GM23338 (cell line): ENCODE results near the gene CABP4.

Source experiments
- CTCF ChIP-seq, 2 experiments: fragments of 200-600 bp in 1 of 2; sonication (generic) in 1 of 2; conservative IDR thresholded peaks; 2 replicates each; pipeline versions ENCODE4 v1.5.1 to v1.6.1; 2016 to 2017; ENCODE audit warnings: antibody characterized with exemption in 2 of 2, low read depth in 2 of 2, mild to moderate bottlenecking in 2 of 2, moderate library complexity in 1 of 2
- EZH2 ChIP-seq: fragments of 200-600 bp; sonication (generic); IDR thresholded peaks from one replicate; pipeline ENCODE4 v1.8.0; 2017; ENCODE audit warnings: antibody characterized with exemption, mild to moderate bottlenecking, low read depth; ENCODE audit not compliant: unreplicated experiment
- EZH2phosphoT487 ChIP-seq: fragments of 200-600 bp; sonication (generic); IDR thresholded peaks from one replicate; pipeline ENCODE4 v1.8.1; 2018; ENCODE audit warnings: antibody characterized with exemption; ENCODE audit not compliant: unreplicated experiment
- NANOG ChIP-seq: IDR thresholded peaks from 2 replicates; pipeline ENCODE4 v1.6.1; 2016; ENCODE audit warnings: antibody characterized with exemption, borderline replicate concordance
- POLR2AphosphoS5 ChIP-seq: IDR thresholded peaks from 2 replicates; pipeline ENCODE4 v1.6.1; 2016; ENCODE audit warnings: antibody characterized with exemption, low read depth

GRCh38 chr11:67410369-67410831 lies 44.8 kb upstream of the CABP4 start:
- TF ChIP-seq CTCF (conservative IDR thresholded peaks at IDR 0.05; ENCODE audit: low read depth in 2 of 2) (no peak), EZH2phosphoT487 (no peak), EZH2 (no peak), NANOG (no peak), POLR2AphosphoS5 (no peak; the same call in 1 of the 2 replicates)
